ENCODE data around the gene TFAP2B.

GRCh38 chr6:50822078-50822476, 3.4 kb downstream of the TFAP2B start:
- TF ChIP-seq CTCF (IDR thresholded peaks at IDR 0.05; ENCODE audit: insufficient read depth, low read length) (no peak), POLR2AphosphoS5 (IDR thresholded peaks at IDR 0.05; ENCODE audit: low read depth) (no peak), GABPA (IDR thresholded peaks at IDR 0.05; ENCODE audit: low read depth) (no peak), REST (IDR thresholded peaks at IDR 0.05; ENCODE audit: insufficient replicate concordance, low read depth) (no peak)
